Right lobe of liver (tissue), 4 donors: ENCODE data around the gene EEF1AKMT3.

ENCODE experiments used
- POLR2A ChIP-seq: fragments of 450-650 bp; IDR thresholded peaks from one replicate; pipeline ENCODE4 v1.6.1; 2017; ENCODE audit warnings: antibody characterized with exemption, mild to moderate bottlenecking
- TF ChIP-seq, protein P1 (sequence below), 4 donors: fragments of 200-600 bp in 3 of 4; fragments of 450-650 bp in 1 of 4; IDR thresholded peaks; one replicate each; pipeline versions ENCODE4 v1.5.1 to v1.8.0; 2016 to 2022; ENCODE audit warnings: antibody characterized with exemption in 4 of 4, mild to moderate bottlenecking in 2 of 4
- donor health status: DM: no; HTN: no; CAD: no.
- donor health status: DM: no; HTN: no; CAD: no.
- donor health status: DM: no; HTN: yes; CAD: no.

DNA sequence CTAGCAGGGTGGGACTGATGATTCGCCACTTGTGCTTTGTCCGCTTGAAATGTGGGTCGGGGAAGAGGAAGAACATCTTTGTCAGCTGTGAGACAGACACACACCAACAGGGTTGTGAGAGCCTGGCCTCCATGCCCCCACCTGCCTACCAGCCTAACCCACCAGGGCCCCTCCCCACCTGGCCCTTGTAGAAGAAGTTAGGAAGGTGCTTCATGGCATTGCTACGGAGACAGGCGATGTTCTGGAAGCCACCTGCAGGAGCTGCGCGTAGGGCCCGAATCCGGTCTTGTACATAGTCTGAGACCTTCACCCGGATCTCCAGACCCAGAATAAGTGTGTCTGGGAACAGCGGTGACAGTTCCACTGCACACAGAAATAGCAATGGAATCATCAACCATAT is 2.8 kb upstream of the EEF1AKMT3 start:
- TF ChIP-seq, protein P1, sequence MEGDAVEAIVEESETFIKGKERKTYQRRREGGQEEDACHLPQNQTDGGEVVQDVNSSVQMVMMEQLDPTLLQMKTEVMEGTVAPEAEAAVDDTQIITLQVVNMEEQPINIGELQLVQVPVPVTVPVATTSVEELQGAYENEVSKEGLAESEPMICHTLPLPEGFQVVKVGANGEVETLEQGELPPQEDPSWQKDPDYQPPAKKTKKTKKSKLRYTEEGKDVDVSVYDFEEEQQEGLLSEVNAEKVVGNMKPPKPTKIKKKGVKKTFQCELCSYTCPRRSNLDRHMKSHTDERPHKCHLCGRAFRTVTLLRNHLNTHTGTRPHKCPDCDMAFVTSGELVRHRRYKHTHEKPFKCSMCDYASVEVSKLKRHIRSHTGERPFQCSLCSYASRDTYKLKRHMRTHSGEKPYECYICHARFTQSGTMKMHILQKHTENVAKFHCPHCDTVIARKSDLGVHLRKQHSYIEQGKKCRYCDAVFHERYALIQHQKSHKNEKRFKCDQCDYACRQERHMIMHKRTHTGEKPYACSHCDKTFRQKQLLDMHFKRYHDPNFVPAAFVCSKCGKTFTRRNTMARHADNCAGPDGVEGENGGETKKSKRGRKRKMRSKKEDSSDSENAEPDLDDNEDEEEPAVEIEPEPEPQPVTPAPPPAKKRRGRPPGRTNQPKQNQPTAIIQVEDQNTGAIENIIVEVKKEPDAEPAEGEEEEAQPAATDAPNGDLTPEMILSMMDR (IDR thresholded peaks at IDR 0.05), result no peak
- no peak for TF ChIP-seq POLR2A
